EH (cell line): ENCODE data around the gene TRAPPC3L.

Experiments used
- DNase-seq: peaks from one replicate; pipeline ENCODE4 v3.0.0-alpha.2; 2015; ENCODE audit warnings: low read depth

TRAPPC3L gene

GRCh38 chr6:116557893-116558292 is 12.4 kb upstream of the TRAPPC3L start:
- peak; percentile 98 for DNase-seq

- DNase-seq, result peak; percentile 47
Measured at GRCh38 chr6:116556814-116557415, 11.4 kb upstream of the TRAPPC3L start.

- DNase-seq, result peak; percentile 90
Measured at GRCh38 chr6:116556065-116556464, 10.6 kb upstream of the TRAPPC3L start.

- no peak for DNase-seq
Measured at GRCh38 chr6:116553451-116553850, 8.0 kb upstream of the TRAPPC3L start, which contains the start of gene CALHM4. TSS of gene CALHM4 (plus strand) at chr6:116553751. CDS start at chr6:116553794, 43 bp downstream.

GRCh38 chr6:116550796-116551195 is 5.3 kb upstream of the TRAPPC3L start:
- DNase-seq, result no peak

- no peak for DNase-seq
Measured at GRCh38 chr6:116547358-116547757, 1.9 kb upstream of the TRAPPC3L start.

- DNase-seq, result no peak
Measured at GRCh38 chr6:116543149-116543548, 2.3 kb downstream of the TRAPPC3L start.

- DNase-seq, result no peak
Measured at GRCh38 chr6:116542426-116542825, 3.1 kb downstream of the TRAPPC3L start.

- peak; percentile 76 for DNase-seq
Measured at GRCh38 chr6:116536216-116536621, 9.3 kb downstream of the TRAPPC3L start.

- DNase-seq, result peak; percentile 45
Measured at GRCh38 chr6:116535109-116535508, 10.4 kb downstream of the TRAPPC3L start.

- no peak for DNase-seq
Measured at GRCh38 chr6:116533233-116533957, 12.1 kb downstream of the TRAPPC3L start.

- DNase-seq, result peak; percentile 69
Measured at GRCh38 chr6:116531675-116532570, 13.6 kb downstream of the TRAPPC3L start.

- peak; percentile 39 for DNase-seq
Measured at GRCh38 chr6:116530436-116530835, 15.0 kb downstream of the TRAPPC3L start.

GRCh38 chr6:116529466-116530290 is 15.8 kb downstream of the TRAPPC3L start:
- no peak for DNase-seq

- DNase-seq, result peak; percentile 53
Measured at GRCh38 chr6:116528780-116529179, 16.7 kb downstream of the TRAPPC3L start.

- DNase-seq, result no peak
Measured at GRCh38 chr6:116528133-116528532, 17.4 kb downstream of the TRAPPC3L start.

GRCh38 chr6:116524236-116524635 is 21.2 kb downstream of the TRAPPC3L start:
- no peak for DNase-seq

- no peak for DNase-seq
Measured at GRCh38 chr6:116522896-116523295, 22.6 kb downstream of the TRAPPC3L start.

GRCh38 chr6:116518621-116519368 is 26.7 kb downstream of the TRAPPC3L start:
- peak; percentile 13 for DNase-seq

- no peak for DNase-seq
Measured at GRCh38 chr6:116515141-116515540, 30.3 kb downstream of the TRAPPC3L start.

- DNase-seq, result no peak
Measured at GRCh38 chr6:116514111-116514510, 31.4 kb downstream of the TRAPPC3L start.
